Measurements from ENCODE around the gene GPR142.
"Not testable (repeated sequence)": the region's sequence is repeated elsewhere in the genome, so short reads cannot be mapped to it uniquely, and the experiment has no call there.

Gene GPR142

DNA sequence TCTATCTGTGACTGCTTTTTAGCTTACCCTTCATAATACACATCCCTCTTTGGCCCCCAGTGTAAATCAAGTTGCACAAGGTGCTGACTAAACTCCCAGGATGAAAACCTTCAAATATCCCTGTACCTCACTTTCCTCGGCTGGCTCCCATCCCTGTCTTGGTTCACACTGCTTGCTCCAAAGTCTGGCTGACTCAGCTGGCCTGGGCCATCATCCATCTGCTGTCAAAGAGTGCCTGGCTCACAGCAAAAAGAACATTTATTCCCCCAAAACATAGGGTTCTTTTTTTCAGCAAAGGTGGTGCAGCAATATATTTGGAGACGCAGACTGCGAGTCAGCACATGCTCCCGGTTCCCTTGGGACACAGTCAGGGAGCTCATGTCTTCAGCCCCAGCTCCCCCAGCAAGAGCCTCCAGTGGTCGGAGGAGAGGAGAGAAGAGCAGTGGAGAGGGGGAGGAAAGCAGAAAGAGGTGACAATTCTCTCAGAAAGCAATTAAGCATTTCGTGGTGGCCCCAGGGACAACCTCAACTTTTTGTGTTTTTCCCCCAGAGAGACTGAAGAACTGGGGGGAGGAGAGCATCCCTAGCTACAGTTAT, 26.1 kb downstream of the GPR142 start:
- DNase-seq (ENCODE audit: low spot score), result no peak

GRCh38 chr17:74394275-74394950, 27.1 kb downstream of the GPR142 start:
- DNase-seq (ENCODE audit: low spot score), result no peak

DNA sequence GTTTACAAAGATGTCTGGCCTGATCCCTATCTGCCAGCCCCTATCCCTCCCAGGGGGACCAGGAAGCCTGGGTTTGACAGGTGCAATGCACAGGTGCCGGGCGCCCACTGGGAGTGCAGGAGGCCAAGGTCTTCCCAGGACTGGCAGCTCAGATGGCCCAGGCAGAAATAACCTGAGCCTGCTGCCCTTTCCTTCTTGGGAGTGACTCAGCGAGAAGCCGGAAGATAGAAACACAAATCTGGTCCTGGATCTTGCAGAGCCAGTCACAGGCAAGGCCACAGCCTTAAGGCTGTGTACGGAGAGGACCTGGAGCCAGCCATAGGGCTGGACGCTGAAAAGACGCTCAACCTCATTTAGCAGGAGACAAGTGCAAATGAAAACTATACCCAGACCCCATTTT, 27.7 kb downstream of the GPR142 start:
- DNase-seq (ENCODE audit: low spot score), result no peak

DNA sequence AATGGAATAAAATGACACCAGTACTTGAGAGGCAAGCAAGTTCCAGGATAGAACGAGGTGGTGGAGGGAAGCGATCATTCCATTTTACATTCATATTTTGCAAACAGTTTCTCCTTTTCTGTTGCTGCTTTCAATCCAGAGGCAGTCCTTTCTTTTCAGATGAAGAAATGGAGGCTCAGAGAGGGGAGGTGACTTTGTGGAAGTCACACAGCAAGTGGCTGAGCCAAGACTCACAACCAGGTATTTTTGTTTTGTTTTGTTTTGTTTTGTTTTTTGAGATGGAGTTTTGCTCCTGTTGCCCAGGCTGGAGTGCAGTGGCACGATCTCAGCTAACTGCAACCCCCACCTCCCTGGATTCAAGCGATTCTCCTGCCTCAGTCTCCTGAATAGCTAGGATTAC, 29.3 kb downstream of the GPR142 start:
- DNase-seq (ENCODE audit: low spot score), result no peak

DNA sequence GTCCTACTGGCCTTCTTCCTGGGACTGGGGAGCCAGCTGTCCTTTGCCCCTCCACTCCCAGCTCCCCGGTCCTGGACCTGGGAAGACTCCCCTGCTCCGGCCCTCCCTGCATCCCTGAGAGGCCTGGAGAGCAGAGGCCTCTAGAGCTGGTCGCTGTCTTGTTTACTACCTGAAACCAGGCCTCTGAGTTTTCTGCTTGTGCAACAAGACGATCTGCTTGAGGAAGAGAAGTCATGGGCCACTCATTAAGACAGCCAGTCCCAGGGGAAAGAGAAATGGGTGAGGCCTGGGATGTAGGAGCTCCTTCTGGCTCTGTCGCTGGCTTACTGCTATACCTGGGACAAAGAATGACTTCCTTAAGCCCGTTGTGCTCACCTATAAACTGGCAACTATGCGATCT, 34.7 kb downstream of the GPR142 start:
- DNase-seq (ENCODE audit: low spot score), result no peak

- DNase-seq (ENCODE audit: low spot score), result no peak
Observed at GRCh38 chr17:74403512-74404137, 36.3 kb downstream of the GPR142 start.

GRCh38 chr17:74404218-74404617, 36.9 kb downstream of the GPR142 start:
- DNase-seq (ENCODE audit: low spot score), result no peak

DNA sequence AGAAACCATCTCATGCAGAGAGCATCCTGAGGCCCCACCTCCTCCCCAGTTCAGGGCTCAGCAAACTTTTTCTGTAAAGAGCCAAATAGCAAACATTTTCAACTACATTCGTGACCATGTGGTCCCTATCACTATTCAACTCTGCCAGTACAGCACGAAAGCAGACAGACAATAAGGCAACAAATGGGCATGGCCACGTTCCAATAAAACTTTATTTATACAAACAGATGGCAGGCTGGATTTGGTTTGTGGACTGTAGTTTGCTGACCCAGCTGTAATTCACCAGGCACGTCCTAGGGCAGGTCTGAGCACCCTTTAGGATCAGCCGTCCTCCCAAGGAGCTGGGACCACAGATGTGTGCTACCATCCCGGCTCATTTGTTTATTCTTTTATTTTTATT, 37.5 kb downstream of the GPR142 start:
- no peak for DNase-seq (ENCODE audit: low spot score)

GRCh38 chr17:74405311-74405710, 38.0 kb downstream of the GPR142 start:
- DNase-seq (ENCODE audit: low spot score), result not testable (repeated sequence)

DNA sequence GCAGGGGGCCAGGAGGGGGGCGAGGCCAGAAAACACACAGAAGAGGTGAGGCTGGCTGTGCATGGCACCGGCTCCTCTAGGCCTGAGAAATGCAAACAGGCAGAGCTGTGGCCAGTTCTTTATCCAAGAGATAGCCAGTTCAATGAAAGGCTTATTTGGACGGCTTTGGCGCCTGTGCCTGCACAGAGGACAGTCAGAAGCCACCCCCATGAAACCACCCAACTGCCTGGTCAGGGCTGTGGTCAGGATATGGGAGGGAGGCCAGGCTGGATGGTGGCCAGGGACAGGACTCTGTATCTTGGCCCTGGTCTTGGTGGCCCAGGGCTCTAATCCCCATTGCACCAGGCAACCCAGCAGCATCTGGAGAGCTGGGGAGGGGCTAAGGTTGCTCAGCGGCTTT, 40.1 kb downstream of the GPR142 start:
- no peak for DNase-seq (ENCODE audit: low spot score)

- DNase-seq (ENCODE audit: low spot score), result no peak
Observed at GRCh38 chr17:74408262-74408661, 41.0 kb downstream of the GPR142 start.

DNA sequence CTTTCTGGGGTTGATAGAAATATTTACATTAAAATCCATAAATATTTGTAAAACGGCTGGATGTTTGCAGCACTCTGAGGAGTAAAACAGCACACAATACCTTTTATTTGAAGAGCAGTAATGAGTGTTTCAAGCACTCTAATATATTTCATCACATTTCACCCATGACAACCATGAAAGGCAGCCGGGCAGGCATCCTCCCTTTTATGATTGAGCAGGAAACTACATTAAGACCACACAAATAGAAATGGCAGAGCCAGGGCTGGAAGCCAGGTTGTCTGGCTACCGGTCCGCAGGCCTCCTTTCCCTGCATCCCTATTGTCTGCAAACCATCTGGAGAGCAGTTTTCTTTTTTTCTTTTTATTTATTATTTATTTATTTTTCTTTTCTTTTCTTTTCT, 41.5 kb downstream of the GPR142 start:
- no peak for DNase-seq (ENCODE audit: low spot score)

DNA sequence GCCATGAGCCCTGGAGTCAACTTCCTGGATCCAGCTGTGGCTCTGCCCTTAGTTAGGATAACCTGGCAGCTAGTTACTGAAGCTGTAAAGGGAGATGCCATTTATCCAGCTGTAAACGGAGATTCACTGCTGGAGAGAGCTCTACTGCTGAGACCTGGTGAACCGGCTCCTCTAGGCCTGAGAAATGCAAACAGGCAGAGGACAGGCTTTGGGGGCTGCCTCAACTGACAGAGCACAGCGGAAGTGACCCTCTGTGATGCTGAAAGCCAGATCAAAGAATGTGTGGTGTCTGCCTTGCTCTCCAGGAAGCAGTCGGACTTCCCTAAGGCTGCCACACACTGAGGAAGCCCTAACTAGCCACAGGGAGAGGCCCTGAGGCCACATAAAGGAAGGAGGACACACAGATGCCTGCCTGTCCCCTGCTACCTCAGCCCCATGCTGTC, 42.7 kb downstream of the GPR142 start:
- DNase-seq (ENCODE audit: low spot score), result no peak

GRCh38 chr17:74412581-74412980, 45.3 kb downstream of the GPR142 start:
- DNase-seq (ENCODE audit: low spot score), result no peak

- no peak for DNase-seq (ENCODE audit: low spot score)
Observed at GRCh38 chr17:74413491-74413890, 46.2 kb downstream of the GPR142 start.

- DNase-seq (ENCODE audit: low spot score), result no peak
Observed at GRCh38 chr17:74414510-74414909, 47.2 kb downstream of the GPR142 start.

DNA sequence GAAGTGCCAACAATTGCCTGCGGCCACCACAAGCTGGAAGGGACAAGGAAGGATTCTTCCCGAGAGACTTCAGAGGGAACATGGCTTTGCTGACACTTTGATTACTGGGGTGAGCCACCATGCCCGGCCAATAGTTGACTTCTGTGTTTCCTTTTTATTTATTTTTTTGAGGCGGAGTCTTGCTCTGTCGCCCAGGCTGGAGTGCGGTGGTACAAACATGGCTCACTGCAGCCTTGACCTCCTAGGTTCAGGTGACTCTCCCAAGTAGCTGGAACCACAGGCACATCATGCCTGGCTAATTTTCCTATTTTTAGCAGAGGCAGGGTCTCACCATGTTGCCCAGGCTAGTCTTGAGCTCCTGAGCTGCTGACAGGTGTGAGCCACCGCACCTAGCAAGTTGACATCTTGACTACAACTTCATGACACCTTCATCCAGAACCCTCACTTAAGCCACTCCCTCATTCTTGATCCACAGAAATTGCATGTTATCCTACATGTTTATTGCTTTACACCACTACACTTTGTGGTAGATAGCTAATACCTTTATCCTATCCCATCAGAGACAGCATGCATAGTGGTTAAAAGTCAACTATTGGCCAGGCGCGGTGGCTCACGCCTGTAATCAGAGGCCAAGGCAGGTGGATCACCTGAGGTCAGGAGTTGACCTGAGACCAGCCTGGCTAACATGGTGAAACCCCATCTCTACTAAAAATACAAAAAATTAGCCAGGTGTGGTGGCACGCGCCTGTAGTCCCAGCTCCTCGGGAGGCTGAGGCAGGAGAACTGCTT, 48.5 kb downstream of the GPR142 start:
- no peak for DNase-seq (ENCODE audit: low spot score)

DNA sequence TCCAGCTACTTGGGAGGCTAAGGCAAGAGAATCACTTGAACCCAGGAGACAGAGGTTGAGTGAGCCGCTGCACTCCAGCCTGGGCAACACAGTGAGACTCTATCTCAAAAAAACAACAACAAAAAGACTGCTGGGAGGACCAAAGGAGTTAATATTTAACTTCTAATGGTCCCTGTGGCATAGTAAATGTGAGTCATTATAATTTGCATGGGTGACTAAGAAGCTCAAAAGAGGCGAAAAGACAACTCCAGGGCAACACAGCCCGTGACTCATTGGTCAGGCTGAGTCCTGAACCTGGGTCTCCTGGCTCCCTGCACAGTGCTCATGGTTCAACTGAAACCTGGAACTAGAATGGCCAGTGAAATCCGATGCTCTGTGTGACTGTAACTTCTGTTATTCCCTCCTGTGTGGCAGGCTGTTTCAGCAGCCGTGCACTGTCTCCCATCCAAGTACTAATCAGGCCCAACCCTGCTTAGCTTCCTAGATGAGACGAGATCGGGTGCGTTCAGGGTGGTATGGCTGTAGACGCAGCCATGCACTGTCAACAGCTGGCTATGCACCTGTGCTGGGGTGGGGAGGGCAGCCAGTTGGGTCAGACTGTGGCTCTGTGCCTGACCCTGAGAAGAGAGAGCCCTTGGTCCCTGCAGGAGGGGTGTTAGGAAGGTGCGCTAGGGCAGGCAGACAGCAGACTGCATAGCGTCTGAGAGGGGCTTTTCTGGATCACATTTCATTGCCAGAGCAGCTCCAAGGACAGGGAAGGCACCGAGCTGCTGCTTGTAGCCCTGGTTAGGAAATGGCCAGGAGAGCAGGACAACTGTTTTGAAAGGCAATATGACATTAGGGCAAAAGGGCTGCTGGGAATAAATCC, 50.1 kb downstream of the GPR142 start:
- DNase-seq (ENCODE audit: low spot score), result no peak

GRCh38 chr17:74419928-74420411, 52.7 kb downstream of the GPR142 start:
- no peak for DNase-seq (ENCODE audit: low spot score)
